Measurements from ENCODE around the gene ABCG2. TPM values are rescaled to one million over a fixed set of nuclear protein-coding genes. Genes with fewer than 3 reads are reported as not detected.

The ABCG2 gene
- total RNA-seq, 1 experiment from 2014 or later: 3.8 TPM

DNA sequence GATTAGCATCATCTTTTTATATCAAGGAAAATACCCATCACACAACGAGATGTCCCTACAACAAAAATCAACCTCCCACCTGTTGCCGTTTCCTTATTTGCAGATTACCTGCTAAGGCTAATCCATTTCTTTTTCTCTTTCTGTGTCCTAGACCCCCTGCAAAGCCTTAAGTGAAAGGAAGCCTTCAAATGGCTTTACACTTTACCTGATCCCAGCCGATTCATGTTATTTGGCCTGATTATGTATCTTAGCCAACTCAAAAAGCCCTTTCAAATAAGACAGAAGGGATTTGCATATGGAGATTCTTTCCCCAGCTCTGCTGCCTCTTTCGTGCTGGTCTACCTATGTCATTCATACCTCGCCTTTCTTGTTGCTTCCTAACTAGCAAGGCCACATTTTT lies 14.4 kb downstream of the ABCG2 start (continued):
- TF ChIP-seq AFF4 (CRISPR knock-in tag; IDR thresholded peaks at IDR 0.05; ENCODE audit: borderline replicate concordance) (no peak), TEAD1 (CRISPR knock-in tag; IDR thresholded peaks at IDR 0.05) (no peak)
- TF ChIP-seq, protein P1, sequence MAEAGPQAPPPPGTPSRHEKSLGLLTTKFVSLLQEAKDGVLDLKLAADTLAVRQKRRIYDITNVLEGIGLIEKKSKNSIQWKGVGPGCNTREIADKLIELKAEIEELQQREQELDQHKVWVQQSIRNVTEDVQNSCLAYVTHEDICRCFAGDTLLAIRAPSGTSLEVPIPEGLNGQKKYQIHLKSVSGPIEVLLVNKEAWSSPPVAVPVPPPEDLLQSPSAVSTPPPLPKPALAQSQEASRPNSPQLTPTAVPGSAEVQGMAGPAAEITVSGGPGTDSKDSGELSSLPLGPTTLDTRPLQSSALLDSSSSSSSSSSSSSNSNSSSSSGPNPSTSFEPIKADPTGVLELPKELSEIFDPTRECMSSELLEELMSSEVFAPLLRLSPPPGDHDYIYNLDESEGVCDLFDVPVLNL (CRISPR knock-in tag; IDR thresholded peaks at IDR 0.05; ENCODE audit: borderline replicate concordance, low read depth): no peak
- TF ChIP-seq, protein P2, sequence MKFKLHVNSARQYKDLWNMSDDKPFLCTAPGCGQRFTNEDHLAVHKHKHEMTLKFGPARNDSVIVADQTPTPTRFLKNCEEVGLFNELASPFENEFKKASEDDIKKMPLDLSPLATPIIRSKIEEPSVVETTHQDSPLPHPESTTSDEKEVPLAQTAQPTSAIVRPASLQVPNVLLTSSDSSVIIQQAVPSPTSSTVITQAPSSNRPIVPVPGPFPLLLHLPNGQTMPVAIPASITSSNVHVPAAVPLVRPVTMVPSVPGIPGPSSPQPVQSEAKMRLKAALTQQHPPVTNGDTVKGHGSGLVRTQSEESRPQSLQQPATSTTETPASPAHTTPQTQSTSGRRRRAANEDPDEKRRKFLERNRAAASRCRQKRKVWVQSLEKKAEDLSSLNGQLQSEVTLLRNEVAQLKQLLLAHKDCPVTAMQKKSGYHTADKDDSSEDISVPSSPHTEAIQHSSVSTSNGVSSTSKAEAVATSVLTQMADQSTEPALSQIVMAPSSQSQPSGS (CRISPR knock-in tag; IDR thresholded peaks at IDR 0.05; ENCODE audit: borderline replicate concordance, low read depth): no peak

GRCh38 chr4:88143504-88143903 lies 14.9 kb downstream of the ABCG2 start:
- TF ChIP-seq GTF2I (CRISPR knock-in tag; conservative IDR thresholded peaks at IDR 0.05): no peak
- TF ChIP-seq GABPB1 (CRISPR knock-in tag; IDR thresholded peaks at IDR 0.05): no peak
- no peak for TF ChIP-seq STAT6 (CRISPR knock-in tag; conservative IDR thresholded peaks at IDR 0.05; ENCODE audit: low read depth)
- no peak for TF ChIP-seq NR2C2 (CRISPR knock-in tag; IDR thresholded peaks at IDR 0.05)
- TF ChIP-seq ZNF423 (CRISPR knock-in tag; IDR thresholded peaks at IDR 0.05): no peak
- POLR2A ChIA-PET: no interaction called here
- Mint-ChIP-seq H3K27me3 (ENCODE audit: low read depth) (no peaks in the 10 kb centered on the region; the same call in 1 of the 2 replicates), H3K9me3 (peaks cover 14% of the 10 kb centered on the region), H3K4me3 (no peak overlapping the region), H3K27ac (no peak overlapping the region), H3K36me3 (peaks cover 9% of the 10 kb centered on the region), H3K4me1 (peaks cover 38% of the 10 kb centered on the region)
- ATAC-seq: no peak
- CTCF ChIA-PET: interaction anchor here (0.7 to 1.4 kb wide), 3 partner anchors 67 to 175 kb away, joined by 3 to 6 read pairs (median 4); no protein-coding TSS in a partner anchor
- DNase-seq (ENCODE audit: low spot score): no peak

GRCh38 chr4:88138561-88138960 lies 19.9 kb downstream of the ABCG2 start:
- TF ChIP-seq ZNF317 (CRISPR knock-in tag; IDR thresholded peaks at IDR 0.05; ENCODE audit: borderline replicate concordance, low read depth): no peak
- TF ChIP-seq MXD4 (CRISPR knock-in tag; IDR thresholded peaks at IDR 0.05; ENCODE audit: borderline replicate concordance): no peak
- no peak overlapping the region for H3K4me3 Mint-ChIP-seq
- H3K9me3 Mint-ChIP-seq: peaks cover 4% of the 10 kb centered on the region
- no peaks in the 10 kb centered on the region; the same call in 1 of the 2 replicates for H3K27me3 Mint-ChIP-seq (ENCODE audit: low read depth)
- ATAC-seq: no peak
- no peaks in the 10 kb centered on the region for H3K36me3 Mint-ChIP-seq
- ChIA-PET POLR2A (no interaction called here), CTCF (no interaction called here)
- H3K4me1 Mint-ChIP-seq: peaks cover 17% of the 10 kb centered on the region
- no peak overlapping the region; the same call in 1 of the 2 replicates for H3K27ac Mint-ChIP-seq
- no peak for DNase-seq (ENCODE audit: low spot score)

- no peaks in the 10 kb centered on the region for H3K36me3 Mint-ChIP-seq
- H3K27ac Mint-ChIP-seq: no peak overlapping the region
- no peak overlapping the region for H3K4me3 Mint-ChIP-seq
- ChIA-PET CTCF (no interaction called here), POLR2A (no interaction called here)
- no peaks in the 10 kb centered on the region for H3K9me3 Mint-ChIP-seq
- H3K4me1 Mint-ChIP-seq: peaks cover 12% of the 10 kb centered on the region
- ATAC-seq (no peak), DNase-seq (ENCODE audit: low spot score) (no peak)
- no peaks in the 10 kb centered on the region; the same call in 1 of the 2 replicates for H3K27me3 Mint-ChIP-seq (ENCODE audit: low read depth)
- TF ChIP-seq, protein P3, sequence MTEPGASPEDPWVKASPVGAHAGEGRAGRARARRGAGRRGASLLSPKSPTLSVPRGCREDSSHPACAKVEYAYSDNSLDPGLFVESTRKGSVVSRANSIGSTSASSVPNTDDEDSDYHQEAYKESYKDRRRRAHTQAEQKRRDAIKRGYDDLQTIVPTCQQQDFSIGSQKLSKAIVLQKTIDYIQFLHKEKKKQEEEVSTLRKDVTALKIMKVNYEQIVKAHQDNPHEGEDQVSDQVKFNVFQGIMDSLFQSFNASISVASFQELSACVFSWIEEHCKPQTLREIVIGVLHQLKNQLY (CRISPR knock-in tag; IDR thresholded peaks at IDR 0.05): no peak
- TF ChIP-seq FOXJ3 (CRISPR knock-in tag; IDR thresholded peaks at IDR 0.05; ENCODE audit: borderline replicate concordance) (no peak), AFF4 (CRISPR knock-in tag; IDR thresholded peaks at IDR 0.05; ENCODE audit: borderline replicate concordance) (no peak), NFE2L1 (CRISPR knock-in tag; IDR thresholded peaks at IDR 0.05) (no peak), FOXP1 (CRISPR knock-in tag; IDR thresholded peaks at IDR 0.05; ENCODE audit: borderline replicate concordance) (no peak), SMAD4 (CRISPR knock-in tag; IDR thresholded peaks at IDR 0.05) (no peak)
Measured at GRCh38 chr4:88137112-88137511, 21.3 kb downstream of the ABCG2 start.

All from WTC11 (cell line).